GM18505 (cell line): Measurements from ENCODE around the gene SPNS3.

Source experiments
- ATAC-seq: cut with Tn5 transposase; IDR thresholded peaks from one replicate; pipeline ENCODE4 v1.9.1; 2021; ENCODE audit not compliant: unreplicated experiment
- POLR2A ChIP-seq: IDR thresholded peaks from 4 replicates; pipeline ENCODE4 v1.6.1; 2011; ENCODE audit warnings: borderline replicate concordance; ENCODE audit not compliant: insufficient read depth, insufficient read length; ENCODE audit errors: extremely low read depth

Gene SPNS3

DNA sequence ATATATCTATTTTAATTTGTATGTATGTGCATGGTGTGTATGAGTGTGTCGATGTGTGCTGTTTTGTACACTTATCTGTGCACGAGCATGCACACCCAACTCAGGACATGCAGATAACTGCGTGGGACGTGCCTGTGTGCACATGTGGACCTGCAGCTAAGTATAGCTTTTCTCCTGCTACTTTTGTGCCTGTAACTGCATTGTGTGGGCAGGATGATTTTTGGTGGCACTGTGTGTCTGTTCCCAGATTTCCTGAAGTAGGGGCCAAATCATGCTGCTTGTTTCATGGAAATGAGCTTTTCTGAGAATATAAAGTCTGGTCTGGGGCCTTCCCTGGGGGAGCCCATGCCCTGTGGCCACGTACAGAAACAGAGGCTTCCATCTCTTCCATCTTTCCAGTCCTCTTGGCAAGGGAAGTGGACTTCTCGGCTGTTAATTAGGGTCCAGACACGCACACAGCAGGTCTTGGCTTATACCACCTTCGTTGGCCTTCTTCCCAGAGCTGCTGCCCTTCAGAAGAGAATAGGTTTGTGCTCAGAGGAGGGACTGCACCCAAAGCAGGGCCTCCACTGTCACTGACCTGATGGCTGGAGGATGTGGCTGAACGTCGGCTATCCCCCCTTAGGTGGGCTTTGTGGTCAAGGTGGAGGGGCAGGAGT, 30.2 kb downstream of the SPNS3 start:
- no peak for ATAC-seq

GRCh38 chr17:4465786-4466185, 32.0 kb downstream of the SPNS3 start:
- no peak for TF ChIP-seq POLR2A
- no peak for ATAC-seq

More for the DNA sequence above, 30.2 kb downstream of the SPNS3 start:
- TF ChIP-seq POLR2A, result no peak

DNA sequence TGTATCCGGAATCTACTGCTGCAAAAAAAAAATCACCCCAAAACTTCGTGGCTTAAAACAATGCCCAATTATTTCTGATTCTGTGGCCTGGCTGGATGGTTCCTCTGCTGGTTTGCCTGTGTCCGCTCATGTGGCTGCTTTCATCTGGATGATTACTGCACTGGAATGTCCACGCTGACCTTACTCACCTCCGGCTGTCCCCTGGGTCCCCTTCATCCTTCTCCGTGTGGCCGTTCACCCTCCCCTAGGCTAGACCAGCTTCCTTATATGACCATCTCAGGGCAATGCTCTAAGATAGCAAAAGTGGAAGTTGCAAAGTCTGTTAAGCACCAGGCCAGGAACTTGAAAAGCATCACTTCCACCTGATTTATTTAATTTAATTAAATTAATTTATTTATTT, 33.5 kb downstream of the SPNS3 start:
- TF ChIP-seq POLR2A, result no peak
- no peak for ATAC-seq

DNA sequence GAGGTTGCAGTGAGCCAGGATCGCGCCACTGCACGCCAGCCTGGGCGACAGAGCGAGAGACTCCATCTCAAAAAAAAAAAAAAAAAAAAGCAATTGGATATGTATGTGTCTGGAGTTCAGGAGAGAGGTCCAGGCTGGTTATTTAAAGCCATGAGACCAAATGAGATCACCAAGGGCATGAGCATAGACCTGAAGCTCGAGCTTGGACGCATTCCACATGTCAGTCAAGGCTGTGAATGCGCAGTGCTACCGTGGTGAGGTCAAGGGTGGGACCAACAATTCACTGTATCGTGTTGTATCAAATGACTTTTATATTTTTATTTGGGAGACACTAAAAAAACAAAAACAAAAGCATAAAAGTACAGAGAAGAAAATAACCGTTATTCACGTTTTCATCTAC, 35.8 kb downstream of the SPNS3 start:
- TF ChIP-seq POLR2A, result no peak
- ATAC-seq, result no peak

DNA sequence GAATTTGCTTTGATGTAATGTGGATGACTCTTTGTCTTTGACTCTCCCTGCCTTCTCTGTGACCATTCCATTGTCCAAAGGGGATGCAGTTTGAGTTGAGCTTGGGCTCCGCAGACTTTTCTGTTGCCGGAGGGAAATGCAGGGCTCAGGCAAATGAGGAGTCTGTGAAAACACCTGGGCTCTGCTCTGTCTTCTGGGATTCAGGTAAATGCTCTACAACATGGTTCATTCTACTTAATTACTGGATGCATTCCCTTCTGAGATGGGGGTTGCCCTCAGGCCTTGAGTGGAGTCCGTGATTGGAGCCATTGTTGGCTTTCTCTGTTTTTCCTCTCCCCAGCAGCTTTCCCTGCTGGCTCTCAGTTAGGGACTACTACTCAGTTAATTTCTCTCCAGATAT, 38.5 kb downstream of the SPNS3 start:
- no peak for TF ChIP-seq POLR2A

DNA sequence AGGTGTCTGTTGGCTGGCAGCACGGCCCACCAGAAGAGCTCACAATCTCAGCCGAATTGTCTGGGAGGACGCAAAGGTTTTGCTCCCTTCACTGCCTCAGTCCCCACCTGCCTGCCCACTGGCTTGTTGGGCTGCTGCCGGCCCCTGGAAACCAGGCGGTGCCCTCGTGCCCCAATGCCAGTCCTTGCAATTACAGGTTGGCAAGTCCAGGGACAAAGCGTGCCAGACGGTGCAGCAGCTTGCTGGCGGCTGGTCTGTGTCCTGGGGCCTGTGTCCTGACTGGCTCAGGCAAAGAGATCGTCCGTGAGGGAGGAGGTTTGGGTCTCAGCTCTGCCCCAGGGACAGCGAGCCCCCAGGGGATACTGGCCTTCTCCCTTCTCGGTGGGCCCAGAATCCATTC, 40.4 kb downstream of the SPNS3 start:
- TF ChIP-seq POLR2A, result no peak
- no peak for ATAC-seq

More for the DNA sequence above, 38.5 kb downstream of the SPNS3 start:
- no peak for ATAC-seq

DNA sequence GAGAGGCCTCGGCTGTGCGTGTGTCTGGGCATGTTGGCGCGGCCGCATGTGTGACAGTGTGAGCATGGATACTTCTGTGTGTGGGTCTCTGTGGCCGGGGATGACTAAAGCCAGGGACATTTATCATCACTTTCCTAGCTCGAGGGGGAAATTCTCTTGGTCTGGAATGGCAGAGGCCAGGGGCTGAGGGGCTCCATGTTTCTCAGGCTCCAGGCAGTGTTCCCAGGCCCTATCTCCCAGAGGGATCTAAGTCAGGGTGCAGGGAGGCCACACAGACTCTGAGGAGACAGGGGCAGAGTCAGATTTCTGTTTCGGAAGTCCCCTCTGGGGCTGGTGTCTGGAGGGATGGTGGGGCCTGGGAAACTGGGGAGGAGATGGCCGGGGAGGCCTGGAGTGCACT, 41.3 kb downstream of the SPNS3 start:
- no peak for TF ChIP-seq POLR2A
- ATAC-seq, result no peak

DNA sequence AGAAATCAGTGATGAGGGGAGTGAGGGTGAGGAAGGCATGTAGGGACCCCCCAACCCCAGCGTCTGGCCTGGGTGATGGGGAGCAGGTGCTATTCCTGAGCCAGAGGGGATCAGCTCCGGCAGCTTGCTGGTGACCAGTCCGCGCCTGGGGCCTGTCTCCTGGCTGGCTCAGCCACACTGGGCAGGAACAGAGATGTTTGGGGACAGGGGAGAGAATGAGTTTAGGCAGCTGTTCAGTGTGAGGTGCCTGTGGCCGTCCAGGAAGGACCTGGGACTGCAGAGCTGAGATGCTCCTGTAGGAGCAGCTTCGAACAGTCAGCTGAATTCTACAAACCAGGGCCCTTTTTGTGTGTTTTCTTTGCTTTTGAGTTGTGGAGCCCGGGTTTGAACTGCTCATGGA, 41.7 kb downstream of the SPNS3 start:
- ATAC-seq, result no peak
- no peak for TF ChIP-seq POLR2A

DNA sequence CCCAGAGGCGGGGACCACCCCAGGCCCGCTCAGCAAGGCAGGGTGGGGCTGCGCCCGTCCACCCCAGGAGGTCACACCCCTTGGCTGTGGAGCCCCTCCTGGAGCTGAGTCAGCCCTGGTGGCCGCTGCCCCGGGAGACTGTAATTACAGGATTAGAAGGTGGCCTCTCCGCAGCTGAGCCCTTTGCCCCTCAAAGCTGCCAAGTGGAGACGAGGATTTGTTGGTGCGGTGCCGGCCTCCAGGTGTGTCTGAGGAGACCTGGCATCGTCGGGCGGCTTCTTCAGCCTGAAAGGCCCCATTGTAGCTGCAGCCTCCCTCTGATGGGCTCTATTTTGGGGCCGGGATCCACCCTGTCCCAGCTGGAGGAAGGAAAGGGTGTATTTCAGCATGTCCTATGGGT, 42.3 kb downstream of the SPNS3 start:
- ATAC-seq, result no peak

GRCh38 chr17:4476511-4477070, 42.9 kb downstream of the SPNS3 start:
- no peak for ATAC-seq
- no peak for TF ChIP-seq POLR2A

More for the DNA sequence above, 42.3 kb downstream of the SPNS3 start:
- TF ChIP-seq POLR2A, result no peak

DNA sequence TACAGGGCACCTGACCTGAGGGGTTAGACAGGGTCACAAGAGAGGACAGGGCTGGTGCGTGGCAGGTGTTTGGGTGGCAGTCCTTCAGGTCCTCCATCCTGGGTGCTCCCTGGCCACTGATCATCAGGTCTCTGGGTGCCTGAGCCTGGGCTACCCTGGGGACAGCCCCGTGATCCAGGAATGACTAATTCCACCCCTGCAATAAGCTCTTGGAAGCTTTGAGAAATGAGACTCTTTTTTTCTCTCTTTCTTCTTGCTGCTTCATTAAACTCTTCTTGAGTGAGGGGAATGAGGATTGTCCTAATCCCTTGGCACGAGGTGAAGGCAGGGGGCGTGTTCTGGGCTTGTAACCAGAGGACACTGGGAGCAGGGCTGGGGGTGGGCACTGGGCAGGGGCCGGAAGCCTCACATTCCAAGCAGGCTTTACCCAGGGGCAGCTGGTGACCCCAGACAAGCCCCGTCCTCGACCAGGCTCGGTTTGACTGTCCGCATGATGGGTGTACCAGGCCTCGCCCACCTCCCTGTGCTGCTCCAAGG, 43.6 kb downstream of the SPNS3 start:
- no peak for TF ChIP-seq POLR2A
- ATAC-seq, result no peak

- no peak for TF ChIP-seq POLR2A
- ATAC-seq, result no peak
These were observed 44.6 kb downstream of the SPNS3 start for GRCh38 chr17:4478318-4478830.

DNA sequence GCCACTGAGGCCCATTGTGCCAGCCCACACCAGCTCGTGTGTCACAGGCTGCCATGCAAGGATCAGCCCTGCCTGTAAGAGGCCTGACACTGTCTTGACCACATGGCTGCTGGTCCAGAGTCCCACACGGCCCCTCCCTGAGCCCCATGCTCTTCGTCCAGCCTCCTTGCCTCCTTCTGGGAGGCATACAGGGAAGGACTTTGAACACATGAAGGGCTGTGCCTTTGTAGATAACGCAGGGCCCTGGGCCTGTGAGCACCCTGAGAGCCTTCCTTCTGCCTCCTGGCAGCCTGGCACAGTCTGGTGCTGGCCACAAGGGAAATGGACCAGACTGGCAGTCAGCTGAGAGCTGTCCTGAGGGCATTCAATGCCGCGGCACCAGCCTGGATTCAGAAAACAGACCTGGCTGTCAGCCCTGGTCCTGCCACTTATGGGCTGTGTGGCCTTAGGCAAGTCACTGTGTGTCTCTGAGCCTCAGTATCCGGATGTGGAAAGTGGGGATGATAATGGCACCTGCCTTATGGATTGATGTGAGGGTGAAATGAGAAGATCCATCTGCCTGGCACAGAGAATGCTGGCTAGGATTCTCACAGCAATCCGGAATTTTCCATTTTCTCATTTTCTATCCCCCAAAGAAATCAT, 45.7 kb downstream of the SPNS3 start:
- TF ChIP-seq POLR2A, result no peak
- no peak for ATAC-seq
